OCI-LY3 (cell line): Measurements from ENCODE around the gene GAS2L3.

Experiments
- H2AFZ ChIP-seq: fragments of 200-600, 300-600 bp; shearing (Covaris generic); 2 replicates; pipeline ENCODE4 v1.6.0; 2014; ENCODE audit warnings: antibody characterized with exemption, low read depth, low read length
- H3K27ac ChIP-seq: fragments of 200-600, 300-600 bp; sonication (generic); 2 replicates; pipeline ENCODE4 v1.5.1; 2014; ENCODE audit warnings: mild to moderate bottlenecking, low read length, moderate library complexity, mixed read lengths
- H3K27me3 ChIP-seq: fragments of 200-600, 300-600 bp; sonication (generic); 2 replicates; pipeline ENCODE4 v1.6.1; 2014; ENCODE audit warnings: low read depth, low read length, mixed read lengths
- H3K36me3 ChIP-seq: fragments of 200-600, 300-600 bp; sonication (generic); replicated peaks from 2 replicates; pipeline ENCODE3; 2014; ENCODE audit warnings: low read depth, low read length, mixed read lengths
- H3K4me1 ChIP-seq: fragments of 300-600, 200-600 bp; sonication (generic); 2 replicates; pipeline ENCODE4 v1.6.1; 2014; ENCODE audit warnings: low read length, mixed read lengths
- H3K4me2 ChIP-seq: fragments of 200-600, 300-600 bp; sonication (generic); 2 replicates; pipeline ENCODE4 v1.6.1; 2014; ENCODE audit warnings: low read length, mixed read lengths
- H3K4me3 ChIP-seq: fragments of 300-600, 200-600 bp; sonication (generic); 2 replicates; pipeline ENCODE4 v1.5.1; 2014; ENCODE audit warnings: antibody characterized with exemption, mild to moderate bottlenecking, low read length, moderate library complexity
- H3K79me2 ChIP-seq: fragments of 300-600, 200-600 bp; shearing (Covaris generic); 2 replicates; pipeline ENCODE4 v1.6.1; 2014; ENCODE audit warnings: mild to moderate bottlenecking, low read length, mixed read lengths
- H3K9ac ChIP-seq: fragments of 300-600, 200-600 bp; shearing (Covaris generic); 2 replicates; pipeline ENCODE4 v1.6.0; 2014; ENCODE audit warnings: mild to moderate bottlenecking, low read length, moderate library complexity
- H3K9me3 ChIP-seq: fragments of 200-600, 300-600 bp; shearing (Covaris generic); 2 replicates; pipeline ENCODE4 v1.6.1; 2014; ENCODE audit warnings: low read length, mixed read lengths; ENCODE audit not compliant: insufficient read depth
- H4K20me1 ChIP-seq: fragments of 200-600, 300-600 bp; sonication (generic); 2 replicates; pipeline ENCODE4 v1.6.1; 2016; ENCODE audit warnings: low read length, mixed read lengths; ENCODE audit not compliant: insufficient read depth
- CTCF ChIP-seq: fragments of 200-600, 300-600 bp; sonication (generic); IDR thresholded peaks from 2 replicates; pipeline ENCODE4 v1.5.1; 2014; ENCODE audit warnings: antibody characterized with exemption, low read length, low read depth
- EZH2phosphoT487 ChIP-seq: fragments of 200-600 bp; shearing (Covaris generic); IDR thresholded peaks from 2 replicates; pipeline ENCODE4 v1.6.1; 2018; ENCODE audit warnings: antibody characterized with exemption, mixed run types, low read depth

GAS2L3 gene

GRCh38 chr12:100565987-100566545 is 7.4 kb upstream of the GAS2L3 start:
- H3K4me3 ChIP-seq: no peak overlapping the region
- TF ChIP-seq EZH2phosphoT487 (no peak), CTCF (no peak; the same call in 1 of the 2 replicates)
- H2AFZ ChIP-seq: no peak overlapping the region; the same call in 1 of the 2 replicates
- H3K9ac ChIP-seq: no peak overlapping the region
- no peak overlapping the region for H3K4me2 ChIP-seq
- peaks cover 4% of the 10 kb centered on the region; the same call in 1 of the 2 replicates for H3K27me3 ChIP-seq
- no peaks in the 10 kb centered on the region for H3K9me3 ChIP-seq
- no peaks in the 10 kb centered on the region for H4K20me1 ChIP-seq
- peaks cover 34% of the 10 kb centered on the region for H3K4me1 ChIP-seq
- no peaks in the 10 kb centered on the region for H3K79me2 ChIP-seq
- no peaks in the 10 kb centered on the region for H3K36me3 ChIP-seq
- H3K27ac ChIP-seq: no peak overlapping the region

GRCh38 chr12:100566887-100567637 is 6.4 kb upstream of the GAS2L3 start:
- Histone ChIP-seq H4K20me1 (no peaks in the 10 kb centered on the region), H3K4me1 (peaks cover 34% of the 10 kb centered on the region), H3K9me3 (no peaks in the 10 kb centered on the region), H3K79me2 (no peaks in the 10 kb centered on the region), H2AFZ (no peak overlapping the region), H3K4me2 (peak overlapping the region; percentile 59), H3K36me3 (no peaks in the 10 kb centered on the region), H3K9ac (peak overlapping the region; percentile 27; the same call in 1 of the 2 replicates), H3K27me3 (peaks cover 4% of the 10 kb centered on the region; the same call in 1 of the 2 replicates), H3K4me3 (peak overlapping the region; percentile 9; the same call in 1 of the 2 replicates), H3K27ac (peak overlapping the region; percentile 75)
- TF ChIP-seq CTCF (no peak), EZH2phosphoT487 (no peak)

DNA sequence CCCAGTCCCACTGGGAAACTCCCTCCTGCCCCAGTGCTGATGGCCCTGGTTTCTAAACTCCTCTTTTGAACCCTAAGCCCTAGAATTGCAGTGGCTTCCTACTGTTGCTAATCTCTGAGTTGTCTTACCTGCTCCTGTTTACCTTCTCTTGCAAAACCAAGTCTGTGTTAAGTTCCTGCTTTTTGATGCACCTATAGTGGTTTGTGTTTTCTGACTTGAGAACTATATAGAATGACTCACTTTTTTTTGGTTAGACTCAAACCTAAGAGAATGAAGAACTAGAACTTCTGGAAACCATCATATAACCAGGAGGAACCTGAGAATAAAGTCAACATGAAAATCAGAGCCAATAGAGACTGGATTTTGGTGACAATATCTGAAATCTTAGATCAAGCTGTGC is 5.5 kb upstream of the GAS2L3 start:
- Histone ChIP-seq H2AFZ (no peak overlapping the region), H3K4me1 (peaks cover 34% of the 10 kb centered on the region), H3K9me3 (no peaks in the 10 kb centered on the region), H3K4me3 (peak overlapping the region; percentile 8; the same call in 1 of the 2 replicates), H3K9ac (peak overlapping the region; percentile 27; the same call in 1 of the 2 replicates), H3K79me2 (no peaks in the 10 kb centered on the region), H3K27ac (peak overlapping the region; percentile 75), H3K27me3 (peaks cover 4% of the 10 kb centered on the region; the same call in 1 of the 2 replicates), H4K20me1 (no peaks in the 10 kb centered on the region), H3K4me2 (peak overlapping the region; percentile 59), H3K36me3 (no peaks in the 10 kb centered on the region)
- TF ChIP-seq EZH2phosphoT487 (no peak), CTCF (no peak)

DNA sequence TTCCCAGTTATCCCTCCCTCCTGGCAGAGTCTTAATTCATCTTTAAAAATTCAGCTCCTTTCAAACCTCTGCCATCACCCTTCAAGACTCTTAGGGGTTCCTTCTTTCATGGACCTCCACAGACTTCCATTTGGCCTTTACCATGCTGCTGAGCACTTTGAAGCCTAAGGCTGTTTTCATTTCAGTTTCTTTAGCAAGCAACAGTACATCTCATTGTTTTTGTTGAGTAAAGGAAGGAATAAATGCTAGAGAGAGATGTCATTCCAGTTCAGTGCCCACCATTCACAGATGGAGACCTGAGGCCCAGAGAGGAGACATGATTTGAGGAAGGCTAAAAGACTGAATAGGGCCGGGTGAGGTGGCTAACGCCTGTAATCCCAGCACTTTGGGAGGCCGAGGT is 1.3 kb upstream of the GAS2L3 start:
- no peak overlapping the region for H3K27ac ChIP-seq
- TF ChIP-seq EZH2phosphoT487: no peak
- TF ChIP-seq CTCF: no peak
- no peak overlapping the region for H3K9ac ChIP-seq

More for the DNA sequence above, 1.3 kb upstream of the GAS2L3 start:
- Histone ChIP-seq H3K4me3 (no peak overlapping the region), H3K4me1 (peaks cover 17% of the 10 kb centered on the region), H4K20me1 (no peaks in the 10 kb centered on the region), H3K36me3 (no peaks in the 10 kb centered on the region), H3K79me2 (no peaks in the 10 kb centered on the region), H3K9me3 (no peaks in the 10 kb centered on the region), H3K27me3 (no peaks in the 10 kb centered on the region), H3K4me2 (no peak overlapping the region), H2AFZ (no peak overlapping the region)
